ENCODE results near the gene KLHL17.

Gene KLHL17

GRCh38 chr1:974293-974640 lies 13.9 kb downstream of the KLHL17 start:
- no peaks in the 10 kb centered on the region for H3K79me2 ChIP-seq (ENCODE audit: low read length)
- H3K4me1 ChIP-seq (ENCODE audit: low read length) = no peaks in the 10 kb centered on the region
- H3F3A ChIP-seq (ENCODE audit: insufficient read depth, low read length) = no peaks in the 10 kb centered on the region
- no peak for TF ChIP-seq EZH2 (optimal IDR thresholded peaks at IDR 0.05; ENCODE audit: low read depth, low read length)
- TF ChIP-seq CTCF (IDR thresholded peaks at IDR 0.05; ENCODE audit: low read length) = no peak
- no peak for TF ChIP-seq EZH2phosphoT487 (IDR thresholded peaks at IDR 0.05; ENCODE audit: low read length)
- DNase-seq = no peak
- H2AFZ ChIP-seq (ENCODE audit: low read length) = no peak overlapping the region
- H3K9ac ChIP-seq (ENCODE audit: low read length) = no peak overlapping the region
- H3K9me3 ChIP-seq (replicated peaks; ENCODE audit: insufficient read depth, low read length) = no peaks in the 10 kb centered on the region
- no peaks in the 10 kb centered on the region for H3K36me3 ChIP-seq (replicated peaks; ENCODE audit: insufficient read depth, low read length)
- H3K4me3 ChIP-seq (ENCODE audit: low read length) = no peak overlapping the region
- no peak overlapping the region for H3K4me2 ChIP-seq (ENCODE audit: low read depth, low read length)
- peaks cover 26% of the 10 kb centered on the region for H3K27me3 ChIP-seq (replicated peaks; ENCODE audit: insufficient read depth, low read length)
- no peak overlapping the region for H3K27ac ChIP-seq (ENCODE audit: low read length)
- H4K20me1 ChIP-seq (ENCODE audit: insufficient read depth, low read length) = no peaks in the 10 kb centered on the region
- H3K9me2 ChIP-seq (replicated peaks; ENCODE audit: insufficient read depth, low read length) = no peaks in the 10 kb centered on the region

- no peaks in the 10 kb centered on the region for H3K9me3 ChIP-seq (replicated peaks; ENCODE audit: insufficient read depth, low read length)
- H2AFZ ChIP-seq (ENCODE audit: low read length) = no peak overlapping the region
- H3K27me3 ChIP-seq (replicated peaks; ENCODE audit: insufficient read depth, low read length) = peaks cover 32% of the 10 kb centered on the region
- H3K9me2 ChIP-seq (replicated peaks; ENCODE audit: insufficient read depth, low read length) = no peaks in the 10 kb centered on the region
- no peaks in the 10 kb centered on the region for H3K4me1 ChIP-seq (ENCODE audit: low read length)
- no peak for DNase-seq
- H3F3A ChIP-seq (ENCODE audit: insufficient read depth, low read length) = no peaks in the 10 kb centered on the region
- no peaks in the 10 kb centered on the region for H3K79me2 ChIP-seq (ENCODE audit: low read length)
- no peak overlapping the region for H3K9ac ChIP-seq (ENCODE audit: low read length)
- no peaks in the 10 kb centered on the region for H4K20me1 ChIP-seq (ENCODE audit: insufficient read depth, low read length)
- H3K27ac ChIP-seq (ENCODE audit: low read length) = no peak overlapping the region
- no peaks in the 10 kb centered on the region for H3K36me3 ChIP-seq (replicated peaks; ENCODE audit: insufficient read depth, low read length)
- no peak overlapping the region for H3K4me3 ChIP-seq (ENCODE audit: low read length)
- no peak for TF ChIP-seq EZH2 (optimal IDR thresholded peaks at IDR 0.05; ENCODE audit: low read depth, low read length)
- no peak for TF ChIP-seq EZH2phosphoT487 (IDR thresholded peaks at IDR 0.05; ENCODE audit: low read length)
- no peak for TF ChIP-seq CTCF (IDR thresholded peaks at IDR 0.05; ENCODE audit: low read length)
- no peak overlapping the region for H3K4me2 ChIP-seq (ENCODE audit: low read depth, low read length)
Observed at GRCh38 chr1:974687-975328, 14.4 kb downstream of the KLHL17 start.

- no peak overlapping the region for H2AFZ ChIP-seq (ENCODE audit: low read length)
- H3K9me3 ChIP-seq (replicated peaks; ENCODE audit: insufficient read depth, low read length) = no peaks in the 10 kb centered on the region
- peaks cover 37% of the 10 kb centered on the region for H3K27me3 ChIP-seq (replicated peaks; ENCODE audit: insufficient read depth, low read length)
- no peaks in the 10 kb centered on the region for H3K9me2 ChIP-seq (replicated peaks; ENCODE audit: insufficient read depth, low read length)
- H3K4me1 ChIP-seq (ENCODE audit: low read length) = no peaks in the 10 kb centered on the region
- no peaks in the 10 kb centered on the region for H3K79me2 ChIP-seq (ENCODE audit: low read length)
- H3K36me3 ChIP-seq (replicated peaks; ENCODE audit: insufficient read depth, low read length) = no peaks in the 10 kb centered on the region
- H3F3A ChIP-seq (ENCODE audit: insufficient read depth, low read length) = no peaks in the 10 kb centered on the region
- no peak overlapping the region for H3K27ac ChIP-seq (ENCODE audit: low read length)
- H3K9ac ChIP-seq (ENCODE audit: low read length) = no peak overlapping the region
- DNase-seq = no peak
- H3K4me3 ChIP-seq (ENCODE audit: low read length) = no peak overlapping the region
- no peak overlapping the region for H3K4me2 ChIP-seq (ENCODE audit: low read depth, low read length)
- TF ChIP-seq EZH2 (optimal IDR thresholded peaks at IDR 0.05; ENCODE audit: low read depth, low read length) (no peak), CTCF (IDR thresholded peaks at IDR 0.05; ENCODE audit: low read length) (no peak), EZH2phosphoT487 (IDR thresholded peaks at IDR 0.05; ENCODE audit: low read length) (no peak)
- no peaks in the 10 kb centered on the region for H4K20me1 ChIP-seq (ENCODE audit: insufficient read depth, low read length)
Observed at GRCh38 chr1:975365-975764, 15.0 kb downstream of the KLHL17 start.
